Spleen (tissue), 11 donors: ENCODE results near the gene RBM4. TPM values are rescaled to one million over a fixed set of nuclear protein-coding genes. Genes with fewer than 3 reads are reported as not detected.

Experiments used
- DNase-seq: peaks from one replicate; pipeline ENCODE4 v3.0.0-alpha.2; 2020
- H3K27ac ChIP-seq, 8 donors: fragments of 200-600 bp; sonication (generic) in 7 of 8; 1 replicate in 4 of 8; 2 replicates in 4 of 8; pipeline versions ENCODE4 v1.5.0 to v1.8.0; 2016 to 2021; ENCODE audit warnings: inconsistent platforms in 4 of 8, mild to moderate bottlenecking in 4 of 8, moderate library complexity in 1 of 8
- H3K27me3 ChIP-seq, 7 donors: fragments of 200-600 bp; sonication (generic) in 6 of 7; replicated peaks in 1 of 7; 1 replicate in 4 of 7; 2 replicates in 3 of 7; pipeline versions ENCODE4 v1.5.0 to v1.8.0; 2016 to 2021; ENCODE audit warnings: inconsistent platforms in 3 of 7, mild to moderate bottlenecking in 1 of 7
- H3K36me3 ChIP-seq, 6 donors: fragments of 200-600 bp; sonication (generic) in 5 of 6; 1 replicate in 4 of 6; 2 replicates in 2 of 6; pipeline versions ENCODE4 v1.5.0 to v1.8.0; 2016 to 2021; ENCODE audit warnings: inconsistent platforms in 2 of 6
- H3K4me1 ChIP-seq, 6 donors: fragments of 200-600 bp; sonication (generic) in 5 of 6; 1 replicate in 3 of 6; 2 replicates in 3 of 6; pipeline versions ENCODE4 v1.5.0 to v1.8.0; 2016 to 2021; ENCODE audit warnings: inconsistent platforms in 3 of 6
- H3K4me3 ChIP-seq, 8 donors: fragments of 200-600 bp; sonication (generic) in 7 of 8; 1 replicate in 4 of 8; 2 replicates in 4 of 8; pipeline versions ENCODE4 v1.5.0 to v1.8.0; 2016 to 2021; ENCODE audit warnings: inconsistent platforms in 4 of 8, mild to moderate bottlenecking in 4 of 8, moderate library complexity in 2 of 8
- H3K9me3 ChIP-seq, 8 donors: fragments of 200-600 bp; sonication (generic) in 7 of 8; 1 replicate in 4 of 8; 2 replicates in 4 of 8; pipeline versions ENCODE4 v1.5.0 to v1.8.0; 2016 to 2021; ENCODE audit warnings: inconsistent platforms in 4 of 8
- CTCF ChIP-seq, 11 experiments: fragments of 200-600 bp in 7 of 11; fragments of 450-650 bp in 4 of 11; sonication (generic) in 4 of 11; IDR thresholded peaks in 8 of 11; conservative IDR thresholded peaks in 3 of 11; 1 replicate in 7 of 11; 2 replicates in 4 of 11; pipeline versions ENCODE4 v1.4.0 to v1.8.0; 2016 to 2021; ENCODE audit warnings: antibody characterized with exemption in 11 of 11, inconsistent platforms in 4 of 11, mild to moderate bottlenecking in 1 of 11
- POLR2A ChIP-seq, 3 donors: fragments of 450-650 bp; IDR thresholded peaks; one replicate each; pipeline ENCODE4 v1.5.1; 2017; ENCODE audit warnings: antibody characterized with exemption in 3 of 3, mild to moderate bottlenecking in 1 of 3
- POLR2AphosphoS5 ChIP-seq, 3 donors: sonication (generic); formaldehyde crosslinking; IDR thresholded peaks; one replicate each; pipeline ENCODE4 v1.5.1; 2017; ENCODE audit warnings: antibody characterized with exemption in 3 of 3
- WGBS, 5 donors: extraction: QIAGEN DNeasy Blood & Tissue Kit in 3 of 5; methylation state at CpG; one replicate each; pipeline versions ENCODE4 v1.1.5 to v1.1.7; 2013 to 2018; 5-methylcytosine and 5-hydroxymethylcytosine counted together
- intact Hi-C: fragments of 100-400 bp; cut with DNase I; formaldehyde crosslinking; loops from one replicate; pipeline ENCODE4 v1.15.0; 2023; ENCODE audit warnings: low total_unique reads
- polyA plus RNA-seq, 3 donors: library from polyadenylated mRNA; stranded (reverse); fragments of 200-250 nt; gene quantifications; one replicate each; pipeline ENCODE4 v1.2.1, GENCODE V29; 2013
- total RNA-seq, 7 donors: library from RNA; depleted of rRNA in 3 of 7; stranded (reverse); fragments of >200 nt in 3 of 7; fragmentation: NEBNext Ultra II Directional in 4 of 7; extraction: Animal tissue kit (Norgen Biotek cat#: 25700) in 4 of 7; gene quantifications; one replicate each; pipeline versions ENCODE4 v1.1.0 to v1.2.1, GENCODE V29; 2016 to 2021
- donor health status: healthy with polysubstance abuse.
- donor health status: DM: no; HTN: no; CAD: no; lungs with moderate emphysema.
- donor health status: DM: no; HTN: no; CAD: no.
- donor health status: Bipolar disorder and iron deficiency.
- donor health status: healthy.
- donor health status: DM: no; HTN: no; CAD: no.
- donor health status: DM: yes; HTN: yes; CAD: no.

RBM4 gene
- total and polyA plus RNA-seq, 10 donors: 70.1 to 139 (median 126) TPM

GRCh38 chr11:66653123-66653522, 14.6 kb downstream of the RBM4 start:
- intact Hi-C loops: no loop called here
- WGBS, 5 donors: 86 to 93% (median 90%) methylated on average over 6 of the region's 6 CpGs
- Histone ChIP-seq H3K9me3 (no peaks in the 10 kb centered on the region), H3K36me3 (peaks cover 0 to 100% (median 56%) of the 10 kb centered on the region in 6 donors), H3K4me1 (peaks cover 0 to 54% (median 6%) of the 10 kb centered on the region in 6 donors), H3K27ac (peak overlapping the region in 1 of 8 donors; percentile 32), H3K27me3 (no peaks in the 10 kb centered on the region), H3K4me3 (no peak overlapping the region)
- TF ChIP-seq POLR2AphosphoS5 (IDR thresholded peaks at IDR 0.05) (no peak), CTCF (IDR thresholded peaks at IDR 0.05 in 8 of 11, conservative IDR thresholded peaks at IDR 0.05 in 3 of 11) (no peak), POLR2A (IDR thresholded peaks at IDR 0.05) (no peak)
- no peak for DNase-seq

DNA sequence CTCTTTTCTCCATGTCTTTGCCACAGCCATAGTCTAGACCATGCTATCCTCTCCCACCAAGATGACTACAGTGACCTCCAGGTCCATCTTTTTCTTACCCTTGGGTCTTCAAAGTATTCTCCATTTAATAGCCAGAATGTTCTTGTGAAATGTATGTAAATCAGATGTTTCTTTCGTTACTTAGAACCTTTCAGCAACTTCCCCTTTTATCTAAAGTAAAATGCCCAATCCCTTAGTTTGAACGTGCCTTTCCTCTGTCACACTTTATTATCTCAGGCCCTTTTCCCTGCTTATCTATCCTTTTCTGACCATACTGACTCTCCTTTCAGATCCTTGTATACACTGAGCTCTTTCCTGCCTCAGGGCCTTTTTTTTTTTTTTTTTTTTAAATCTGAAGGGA, 21.3 kb downstream of the RBM4 start:
- TF ChIP-seq CTCF (IDR thresholded peaks at IDR 0.05 in 8 of 11, conservative IDR thresholded peaks at IDR 0.05 in 3 of 11) (no peak), POLR2A (IDR thresholded peaks at IDR 0.05) (no peak), POLR2AphosphoS5 (IDR thresholded peaks at IDR 0.05) (no peak)
- H3K27ac ChIP-seq: peak overlapping the region in 5 of 8 donors; percentile 19 to 58 (median 45)
- WGBS, 5 donors: 25 to 44% (median 36%) methylated on average over 2 of the region's 2 CpGs
- H3K27me3 ChIP-seq: no peaks in the 10 kb centered on the region
- H3K36me3 ChIP-seq: peaks cover 0 to 98% (median 39%) of the 10 kb centered on the region in 6 donors
- H3K9me3 ChIP-seq: no peaks in the 10 kb centered on the region
- intact Hi-C loops: no loop called here
- H3K4me1 ChIP-seq: peaks cover 0 to 46% (median 28%) of the 10 kb centered on the region in 6 donors
- no peak for DNase-seq
- no peak overlapping the region for H3K4me3 ChIP-seq

DNA sequence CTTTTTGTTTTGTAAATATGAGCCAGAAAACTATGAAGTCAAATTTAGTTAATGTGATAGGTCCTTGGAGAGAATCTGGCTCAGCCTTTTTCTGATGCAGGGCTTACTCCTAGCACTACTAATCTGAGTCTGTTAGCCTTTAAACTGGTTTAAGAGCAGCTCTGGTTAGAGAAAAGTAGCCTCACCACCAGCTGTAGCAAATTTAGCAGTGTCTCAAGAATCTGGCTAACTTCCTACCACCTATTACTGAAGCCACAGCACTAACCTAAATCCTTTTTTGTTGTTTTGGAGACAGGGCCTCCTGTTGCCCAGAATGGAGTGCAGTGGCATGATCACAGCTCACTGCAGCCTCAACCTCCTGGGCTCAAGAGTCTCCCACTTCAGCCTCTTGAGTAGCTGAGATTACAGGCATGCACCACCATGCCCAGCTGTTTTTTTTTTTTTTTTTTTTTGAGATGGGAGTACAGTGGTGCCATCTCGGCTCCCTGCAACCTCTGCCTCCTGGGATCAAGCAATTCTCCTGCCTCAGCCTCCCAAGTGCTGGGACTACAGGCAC, 25.3 kb downstream of the RBM4 start:
- Histone ChIP-seq H3K9me3 (no peaks in the 10 kb centered on the region), H3K4me3 (no peak overlapping the region), H3K36me3 (peaks cover 0 to 98% (median 54%) of the 10 kb centered on the region in 6 donors), H3K27me3 (no peaks in the 10 kb centered on the region), H3K27ac (no peak overlapping the region), H3K4me1 (peaks cover 0 to 67% (median 32%) of the 10 kb centered on the region in 6 donors)
- TF ChIP-seq POLR2A (IDR thresholded peaks at IDR 0.05) (no peak), POLR2AphosphoS5 (IDR thresholded peaks at IDR 0.05) (no peak), CTCF (IDR thresholded peaks at IDR 0.05 in 8 of 11, conservative IDR thresholded peaks at IDR 0.05 in 3 of 11) (no peak)
- intact Hi-C loops: no loop called here
- WGBS, 5 donors: 84 to 100% (median 92%) methylated on average over 1 of the region's 1 CpG
- DNase-seq: no peak

DNA sequence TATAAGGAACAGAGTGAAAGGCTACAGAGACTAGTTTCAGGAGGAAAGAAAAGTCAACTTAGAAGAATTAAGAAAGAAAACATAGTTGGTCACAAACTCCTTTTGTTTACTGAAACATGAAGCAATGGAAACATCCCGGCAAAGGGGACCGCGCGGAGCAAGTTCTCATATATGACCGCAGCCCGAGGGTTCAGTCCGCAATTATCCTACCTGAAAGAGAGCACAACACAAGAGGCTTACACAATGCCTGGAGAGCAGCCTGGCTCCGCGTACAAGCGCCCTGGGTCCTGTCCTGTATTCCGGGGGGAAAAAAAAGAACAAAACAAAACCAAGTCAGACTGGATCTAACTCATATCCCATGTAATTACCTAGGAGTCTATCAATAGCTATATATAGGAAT, 26.9 kb downstream of the RBM4 start:
- Histone ChIP-seq H3K4me1 (peaks cover 0 to 53% (median 19%) of the 10 kb centered on the region in 6 donors), H3K27ac (no peak overlapping the region), H3K36me3 (peaks cover 0 to 100% (median 56%) of the 10 kb centered on the region in 6 donors), H3K4me3 (no peak overlapping the region), H3K9me3 (no peaks in the 10 kb centered on the region), H3K27me3 (no peaks in the 10 kb centered on the region)
- intact Hi-C loops: no loop called here
- 93 to 96% (median 95%) methylated on average over 11 of the region's 11 CpGs for WGBS, 5 donors
- TF ChIP-seq POLR2AphosphoS5 (IDR thresholded peaks at IDR 0.05) (peak in 1 of 3 donors; percentile 8), CTCF (IDR thresholded peaks at IDR 0.05 in 8 of 11, conservative IDR thresholded peaks at IDR 0.05 in 3 of 11) (no peak)
- no peak for DNase-seq
